ENCODE data around the gene ALKBH3.

Gene ALKBH3

DNA sequence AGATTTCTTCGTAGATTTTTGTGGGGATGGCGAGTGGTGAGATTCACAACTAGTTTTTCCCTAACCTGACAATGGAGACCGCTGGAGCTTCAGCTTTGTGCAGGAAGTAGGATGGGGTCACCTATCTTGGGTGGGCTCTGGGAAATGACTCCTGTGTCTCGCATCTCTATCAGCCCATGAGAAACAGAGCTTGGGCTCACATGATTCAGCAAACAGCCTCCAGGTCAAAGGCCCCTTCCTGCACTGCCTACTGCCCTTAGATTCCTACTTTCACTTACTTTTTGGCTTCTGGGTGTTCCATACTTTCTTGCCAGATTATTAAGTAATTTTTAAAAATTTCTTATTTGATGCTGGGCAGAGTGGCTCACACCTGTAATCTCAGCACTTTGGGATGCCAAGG lies 88.1 kb downstream of the ALKBH3 start:
- DNase-seq = no peak

DNA sequence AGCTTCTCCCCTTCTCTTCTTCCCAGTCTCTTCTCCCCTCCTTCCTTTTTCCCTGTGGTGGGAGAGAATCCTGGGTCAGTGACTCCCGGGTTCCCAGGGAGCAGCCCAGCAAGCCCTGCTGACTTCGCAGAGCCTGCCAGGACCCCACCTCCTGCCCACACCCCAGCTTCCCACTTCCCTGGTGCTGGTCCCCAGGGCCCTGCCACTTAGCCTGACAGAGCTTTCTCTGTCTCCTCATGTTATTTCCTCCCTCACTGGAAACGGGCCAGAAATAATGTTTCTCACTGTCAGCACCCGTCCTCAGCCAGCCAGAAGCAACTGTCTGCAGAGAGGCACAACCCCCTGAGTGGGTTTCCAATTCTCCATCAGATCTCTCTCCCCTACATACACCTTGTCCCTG lies 88.9 kb downstream of the ALKBH3 start:
- peak; percentile 75 for DNase-seq

Data from fibroblast of skin of back (primary cell).